22Rv1 (cell line): Measurements from ENCODE around the gene COL4A2.

Experiments
- H3K27ac ChIP-seq: fragments of 450-650 bp; 2 replicates; pipeline ENCODE4 v1.5.1; 2017
- ZFX ChIP-seq: fragments of 450-650 bp; IDR thresholded peaks from 2 replicates; pipeline ENCODE4 v1.6.1; 2017; ENCODE audit warnings: antibody characterized with exemption, borderline replicate concordance
- TF ChIP-seq, protein P1 (sequence below): fragments of 450-650 bp; IDR thresholded peaks from 2 replicates; pipeline ENCODE4 v1.5.1; 2017; ENCODE audit warnings: mild to moderate bottlenecking

Gene COL4A2

GRCh38 chr13:110368408-110368807 lies 61.3 kb downstream of the COL4A2 start:
- TF ChIP-seq, protein P1, sequence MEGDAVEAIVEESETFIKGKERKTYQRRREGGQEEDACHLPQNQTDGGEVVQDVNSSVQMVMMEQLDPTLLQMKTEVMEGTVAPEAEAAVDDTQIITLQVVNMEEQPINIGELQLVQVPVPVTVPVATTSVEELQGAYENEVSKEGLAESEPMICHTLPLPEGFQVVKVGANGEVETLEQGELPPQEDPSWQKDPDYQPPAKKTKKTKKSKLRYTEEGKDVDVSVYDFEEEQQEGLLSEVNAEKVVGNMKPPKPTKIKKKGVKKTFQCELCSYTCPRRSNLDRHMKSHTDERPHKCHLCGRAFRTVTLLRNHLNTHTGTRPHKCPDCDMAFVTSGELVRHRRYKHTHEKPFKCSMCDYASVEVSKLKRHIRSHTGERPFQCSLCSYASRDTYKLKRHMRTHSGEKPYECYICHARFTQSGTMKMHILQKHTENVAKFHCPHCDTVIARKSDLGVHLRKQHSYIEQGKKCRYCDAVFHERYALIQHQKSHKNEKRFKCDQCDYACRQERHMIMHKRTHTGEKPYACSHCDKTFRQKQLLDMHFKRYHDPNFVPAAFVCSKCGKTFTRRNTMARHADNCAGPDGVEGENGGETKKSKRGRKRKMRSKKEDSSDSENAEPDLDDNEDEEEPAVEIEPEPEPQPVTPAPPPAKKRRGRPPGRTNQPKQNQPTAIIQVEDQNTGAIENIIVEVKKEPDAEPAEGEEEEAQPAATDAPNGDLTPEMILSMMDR, result no peak
- TF ChIP-seq ZFX, result no peak

DNA sequence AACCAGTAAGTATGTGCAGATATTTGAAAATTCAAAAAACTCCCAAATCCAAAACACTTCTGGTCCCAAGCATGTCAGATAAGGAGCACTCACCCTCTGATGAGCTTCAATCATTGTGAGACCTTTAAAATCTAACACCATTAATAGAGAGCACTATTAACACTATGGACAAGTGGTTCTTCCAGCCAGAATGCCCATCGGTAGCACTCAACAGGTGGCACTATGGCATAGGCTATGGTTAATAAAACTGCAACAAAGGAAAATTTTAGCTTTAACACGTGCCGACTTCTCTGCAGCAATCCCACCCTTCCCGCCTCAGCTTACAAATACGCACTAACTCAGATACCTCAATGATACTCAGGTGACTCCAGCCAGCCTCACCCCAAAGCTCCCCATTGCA lies 62.3 kb downstream of the COL4A2 start:
- TF ChIP-seq, protein P1, result no peak
- TF ChIP-seq ZFX, result no peak
- H3K27ac ChIP-seq, result no peak overlapping the region

More at GRCh38 chr13:110368408-110368807, 61.3 kb downstream of the COL4A2 start:
- no peak overlapping the region for H3K27ac ChIP-seq

- H3K27ac ChIP-seq, result no peak overlapping the region
- no peak for TF ChIP-seq ZFX
- TF ChIP-seq, protein P1, result no peak
Measured at GRCh38 chr13:110371550-110372465, 64.7 kb downstream of the COL4A2 start.

DNA sequence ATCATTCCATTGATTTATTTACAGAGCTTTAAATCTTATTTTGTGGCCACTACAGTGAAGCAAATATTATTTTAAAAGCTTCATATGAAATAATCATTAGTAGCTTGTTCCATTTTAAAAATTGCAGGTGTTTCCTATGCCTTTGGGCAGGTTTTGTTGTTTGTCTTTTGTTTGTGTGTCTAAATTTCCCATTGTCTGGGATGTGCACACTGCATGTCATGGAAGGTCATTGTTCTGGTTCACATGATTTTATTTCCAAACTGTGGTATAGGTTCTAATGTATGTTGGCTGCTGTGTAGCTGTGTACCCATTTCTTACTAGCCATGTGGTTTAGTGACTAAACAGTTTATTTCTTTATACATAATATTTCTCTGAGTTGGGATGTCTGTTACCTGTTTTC lies 65.6 kb downstream of the COL4A2 start:
- TF ChIP-seq, protein P1, result no peak
- TF ChIP-seq ZFX, result no peak
- H3K27ac ChIP-seq, result no peak overlapping the region

- TF ChIP-seq, protein P1, result no peak
- no peak for TF ChIP-seq ZFX
- no peak overlapping the region for H3K27ac ChIP-seq
Measured at GRCh38 chr13:110373617-110374016, 66.5 kb downstream of the COL4A2 start.

DNA sequence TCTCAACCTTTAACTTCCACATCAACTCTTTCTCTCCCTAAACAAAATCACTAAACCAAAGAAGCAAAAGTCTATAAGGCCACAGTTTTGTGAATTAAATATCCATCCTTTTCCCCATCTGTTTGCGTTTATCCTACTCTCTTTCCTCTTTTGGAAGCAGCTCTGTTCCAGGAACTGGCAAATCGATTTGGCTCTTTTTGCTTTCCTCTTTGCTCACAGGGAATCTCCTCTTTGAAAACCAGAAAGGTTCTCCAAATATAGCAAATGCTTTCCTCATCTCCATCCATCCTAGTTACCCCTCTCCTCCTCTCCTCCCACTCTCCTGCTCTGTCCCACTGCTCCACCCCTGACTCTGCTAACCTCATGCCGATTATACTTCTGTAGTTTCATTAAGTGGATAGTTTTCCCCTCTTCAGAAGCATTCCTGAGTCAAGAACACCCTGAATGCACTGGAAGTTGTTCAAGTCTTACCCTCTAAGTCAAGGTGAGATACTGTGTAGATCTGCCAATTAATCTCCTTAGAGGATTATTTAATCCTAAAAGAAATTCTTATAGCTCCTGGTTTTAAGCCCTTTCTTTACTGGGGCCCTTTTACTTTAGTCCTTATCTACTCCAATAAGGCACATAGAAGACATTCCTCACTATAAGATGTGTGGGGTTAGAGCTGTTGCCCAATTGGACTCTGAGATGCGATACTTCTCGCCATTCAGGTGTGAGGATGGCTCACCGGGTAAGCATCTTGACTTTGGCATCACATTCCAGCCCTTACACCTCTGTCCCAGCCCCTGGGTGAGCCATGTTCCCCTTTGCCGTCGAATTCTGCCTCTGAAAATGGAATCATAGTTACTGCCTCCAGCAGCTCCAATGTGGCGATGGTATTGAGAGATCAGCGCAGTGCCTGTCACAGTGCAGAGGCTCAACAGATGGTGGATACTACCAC lies 67.6 kb downstream of the COL4A2 start:
- no peak overlapping the region for H3K27ac ChIP-seq
- TF ChIP-seq, protein P1, result no peak
- no peak for TF ChIP-seq ZFX

- H3K27ac ChIP-seq, result no peak overlapping the region
- no peak for TF ChIP-seq ZFX
- TF ChIP-seq, protein P1, result no peak
Measured at GRCh38 chr13:110376120-110376519, 69.0 kb downstream of the COL4A2 start.
